Ishikawa (cell line): ENCODE data around the gene EYA2.

Experiments
- CEBPB ChIP-seq: IDR thresholded peaks from 2 replicates; pipeline ENCODE4 v1.6.1; 2012
- CREB1 ChIP-seq: IDR thresholded peaks from 2 replicates; pipeline ENCODE4 v1.6.1; 2012; ENCODE audit warnings: low read depth
- EGR1 ChIP-seq: IDR thresholded peaks from 2 replicates; pipeline ENCODE4 v1.6.1; 2012
- EP300 ChIP-seq: IDR thresholded peaks from 2 replicates; pipeline ENCODE4 v1.6.1; 2012; ENCODE audit warnings: borderline replicate concordance
- FOXM1 ChIP-seq: IDR thresholded peaks from 2 replicates; pipeline ENCODE4 v1.6.1; 2012; ENCODE audit warnings: low read depth, borderline replicate concordance
- MAX ChIP-seq: IDR thresholded peaks from 2 replicates; pipeline ENCODE4 v1.6.1; 2012
- NFIC ChIP-seq: IDR thresholded peaks from 2 replicates; pipeline ENCODE4 v1.6.1; 2012
- RAD21 ChIP-seq: IDR thresholded peaks from 2 replicates; pipeline ENCODE4 v1.6.1; 2012; ENCODE audit warnings: low read depth
- REST ChIP-seq: IDR thresholded peaks from 2 replicates; pipeline ENCODE4 v1.6.1; 2012; ENCODE audit warnings: low read depth, mild to moderate bottlenecking
- TAF1 ChIP-seq: IDR thresholded peaks from 2 replicates; pipeline ENCODE4 v1.6.1; 2012; ENCODE audit warnings: low read depth, mild to moderate bottlenecking
- TCF12 ChIP-seq: IDR thresholded peaks from 2 replicates; pipeline ENCODE4 v1.6.1; 2012; ENCODE audit warnings: low read depth
- TEAD4 ChIP-seq: IDR thresholded peaks from 2 replicates; pipeline ENCODE4 v1.6.1; 2012
- USF1 ChIP-seq: IDR thresholded peaks from 2 replicates; pipeline ENCODE4 v1.6.1; 2012
- YY1 ChIP-seq: IDR thresholded peaks from 2 replicates; pipeline ENCODE4 v1.6.1; 2012; ENCODE audit warnings: low read depth
- ZBTB7A ChIP-seq: IDR thresholded peaks from 2 replicates; pipeline ENCODE4 v1.6.1; 2012; ENCODE audit warnings: low read depth

Gene EYA2

GRCh38 chr20:46990017-46990595, 95.5 kb downstream of the EYA2 start:
- TF ChIP-seq MAX (no peak), EP300 (no peak), TCF12 (no peak), USF1 (no peak), ZBTB7A (no peak), REST (no peak), TAF1 (no peak), YY1 (no peak), RAD21 (no peak)

GRCh38 chr20:46990596-46991104, 96.0 kb downstream of the EYA2 start:
- TF ChIP-seq EGR1 (no peak), YY1 (no peak), FOXM1 (no peak), TCF12 (no peak), RAD21 (no peak)

GRCh38 chr20:46991168-46991567, 96.5 kb downstream of the EYA2 start:
- no peak for TF ChIP-seq EGR1
- no peak for TF ChIP-seq YY1
- TF ChIP-seq TAF1, result no peak
- TF ChIP-seq EP300, result no peak
- TF ChIP-seq REST, result no peak
- TF ChIP-seq USF1, result no peak
- TF ChIP-seq TEAD4, result no peak
- TF ChIP-seq TCF12, result no peak
- no peak for TF ChIP-seq FOXM1

- no peak for TF ChIP-seq NFIC
- no peak for TF ChIP-seq CEBPB
- no peak for TF ChIP-seq EGR1
- TF ChIP-seq FOXM1, result no peak
- TF ChIP-seq TAF1, result no peak
- TF ChIP-seq USF1, result no peak
- no peak for TF ChIP-seq TEAD4
- no peak for TF ChIP-seq ZBTB7A
- no peak for TF ChIP-seq MAX
These were observed 97.4 kb downstream of the EYA2 start for GRCh38 chr20:46991880-46992639.

- no peak for TF ChIP-seq MAX
- no peak for TF ChIP-seq EP300
- TF ChIP-seq REST, result no peak
- no peak for TF ChIP-seq CEBPB
- TF ChIP-seq CREB1, result no peak
- no peak for TF ChIP-seq TCF12
- TF ChIP-seq RAD21, result no peak
- TF ChIP-seq EGR1, result no peak
- TF ChIP-seq NFIC, result no peak
- no peak for TF ChIP-seq YY1
- TF ChIP-seq TEAD4, result no peak
- no peak for TF ChIP-seq TAF1
- no peak for TF ChIP-seq USF1
- no peak for TF ChIP-seq ZBTB7A
- no peak for TF ChIP-seq FOXM1
These were observed 98.0 kb downstream of the EYA2 start for GRCh38 chr20:46992640-46993035.
